Suprapubic skin (tissue), 4 donors: Measurements from ENCODE around the gene STK10. TPM values are rescaled to one million over a fixed set of nuclear protein-coding genes. Genes with fewer than 3 reads are reported as not detected.

Experiments used
- DNase-seq, 2 donors: peaks; one replicate each; pipeline ENCODE4 v3.0.0-alpha.2; 2019; ENCODE audit warnings: low spot score in 2 of 2
- H3K27ac ChIP-seq: fragments of 200-600 bp; sonication (generic); one replicate; pipeline ENCODE4 v1.5.1; 2019
- H3K27me3 ChIP-seq: fragments of 200-600 bp; sonication (generic); one replicate; pipeline ENCODE4 v1.5.1; 2019
- H3K36me3 ChIP-seq: fragments of 200-600 bp; sonication (generic); one replicate; pipeline ENCODE4 v1.5.1; 2019
- H3K4me1 ChIP-seq: fragments of 200-600 bp; sonication (generic); one replicate; pipeline ENCODE4 v1.5.1; 2019
- H3K4me3 ChIP-seq: fragments of 200-600 bp; sonication (generic); one replicate; pipeline ENCODE4 v1.5.1; 2019; ENCODE audit warnings: mild to moderate bottlenecking
- H3K9me3 ChIP-seq: fragments of 200-600 bp; sonication (generic); one replicate; pipeline ENCODE4 v1.5.1; 2019
- CTCF ChIP-seq, 2 donors: fragments of 200-600 bp in 1 of 2; fragments of 450-650 bp in 1 of 2; sonication (generic) in 1 of 2; IDR thresholded peaks; one replicate each; pipeline ENCODE4 v1.5.1; 2016 to 2019; ENCODE audit warnings: antibody characterized with exemption in 2 of 2, mild to moderate bottlenecking in 1 of 2, moderate library complexity in 1 of 2
- EP300 ChIP-seq: sonication (generic); formaldehyde crosslinking; IDR thresholded peaks from one replicate; pipeline ENCODE4 v1.6.1; 2017; ENCODE audit warnings: antibody characterized with exemption
- POLR2A ChIP-seq, 2 donors: fragments of 450-650 bp; IDR thresholded peaks; one replicate each; pipeline ENCODE4 v1.6.1; 2017; ENCODE audit warnings: antibody characterized with exemption in 2 of 2, mild to moderate bottlenecking in 2 of 2, moderate library complexity in 2 of 2
- POLR2AphosphoS5 ChIP-seq, 3 donors: sonication (generic); formaldehyde crosslinking; IDR thresholded peaks; one replicate each; pipeline ENCODE4 v1.6.1; 2017; ENCODE audit warnings: antibody characterized with exemption in 3 of 3
- WGBS: methylation state at CpG from one replicate; pipeline ENCODE4 v1.1.5; 2018; 5-methylcytosine and 5-hydroxymethylcytosine counted together
- total RNA-seq, 4 donors: library from RNA; depleted of rRNA; stranded (reverse); fragments of >200 nt; gene quantifications; one replicate each; pipeline ENCODE4 v1.1.0, GENCODE V29; 2016

Gene STK10
- total RNA-seq, 4 donors from 2014 or later, result 29.0 to 49.6 (median 36.9) TPM

GRCh38 chr5:172102913-172103626 lies 85.0 kb downstream of the STK10 start:
- Histone ChIP-seq H3K27ac (no peak overlapping the region), H3K4me1 (peaks cover 34% of the 10 kb centered on the region), H3K9me3 (no peaks in the 10 kb centered on the region), H3K27me3 (no peaks in the 10 kb centered on the region), H3K36me3 (peaks cover 10% of the 10 kb centered on the region), H3K4me3 (no peak overlapping the region)
- 28% methylated on average over 17 of the region's 21 CpGs for WGBS
- DNase-seq, result no peak
- no peak for TF ChIP-seq POLR2A (IDR thresholded peaks at IDR 0.05)
- TF ChIP-seq POLR2AphosphoS5 (IDR thresholded peaks at IDR 0.05), result no peak
- no peak for TF ChIP-seq CTCF (IDR thresholded peaks at IDR 0.05)
- TF ChIP-seq EP300, result no peak

GRCh38 chr5:172102218-172102870 lies 85.7 kb downstream of the STK10 start:
- H3K27ac ChIP-seq, result no peak overlapping the region
- H3K4me3 ChIP-seq, result no peak overlapping the region
- H3K4me1 ChIP-seq, result peaks cover 27% of the 10 kb centered on the region
- no peaks in the 10 kb centered on the region for H3K9me3 ChIP-seq
- TF ChIP-seq POLR2AphosphoS5 (IDR thresholded peaks at IDR 0.05), result no peak
- no peak for TF ChIP-seq POLR2A (IDR thresholded peaks at IDR 0.05)
- no peak for TF ChIP-seq EP300
- TF ChIP-seq CTCF (IDR thresholded peaks at IDR 0.05), result no peak
- WGBS, result 89% methylated on average over 22 of the region's 22 CpGs
- no peak for DNase-seq
- H3K36me3 ChIP-seq, result peaks cover 10% of the 10 kb centered on the region
- H3K27me3 ChIP-seq, result no peaks in the 10 kb centered on the region

- 70% methylated on average over 14 of the region's 14 CpGs for WGBS
Observed at GRCh38 chr5:172101547-172102217, 86.3 kb downstream of the STK10 start.

GRCh38 chr5:172098883-172099282 lies 89.1 kb downstream of the STK10 start:
- H3K4me3 ChIP-seq, result no peak overlapping the region
- no peak overlapping the region for H3K27ac ChIP-seq
- TF ChIP-seq POLR2AphosphoS5 (IDR thresholded peaks at IDR 0.05) (no peak), CTCF (IDR thresholded peaks at IDR 0.05) (no peak), EP300 (no peak), POLR2A (IDR thresholded peaks at IDR 0.05) (no peak)
- H3K9me3 ChIP-seq, result no peaks in the 10 kb centered on the region
- peaks cover 19% of the 10 kb centered on the region for H3K4me1 ChIP-seq
- peaks cover 3% of the 10 kb centered on the region for H3K36me3 ChIP-seq
- 98% methylated on average over 4 of the region's 4 CpGs for WGBS
- H3K27me3 ChIP-seq, result no peaks in the 10 kb centered on the region
- no peak for DNase-seq

More at GRCh38 chr5:172101547-172102217, 86.3 kb downstream of the STK10 start:
- Histone ChIP-seq H3K27ac (no peak overlapping the region), H3K4me3 (no peak overlapping the region), H3K27me3 (no peaks in the 10 kb centered on the region), H3K4me1 (peaks cover 20% of the 10 kb centered on the region), H3K9me3 (no peaks in the 10 kb centered on the region), H3K36me3 (peaks cover 10% of the 10 kb centered on the region)
- TF ChIP-seq CTCF (IDR thresholded peaks at IDR 0.05) (no peak), POLR2AphosphoS5 (IDR thresholded peaks at IDR 0.05) (no peak), POLR2A (IDR thresholded peaks at IDR 0.05) (no peak), EP300 (no peak)
- no peak for DNase-seq

- Histone ChIP-seq H3K4me1 (peaks cover 11% of the 10 kb centered on the region), H3K36me3 (peaks cover 8% of the 10 kb centered on the region), H3K4me3 (no peak overlapping the region), H3K9me3 (no peaks in the 10 kb centered on the region), H3K27me3 (no peaks in the 10 kb centered on the region), H3K27ac (no peak overlapping the region)
- WGBS, result 90% methylated on average over 6 of the region's 6 CpGs
- no peak for DNase-seq
- TF ChIP-seq EP300, result no peak
- TF ChIP-seq CTCF (IDR thresholded peaks at IDR 0.05), result no peak
- TF ChIP-seq POLR2A (IDR thresholded peaks at IDR 0.05), result no peak
- no peak for TF ChIP-seq POLR2AphosphoS5 (IDR thresholded peaks at IDR 0.05)
Observed at GRCh38 chr5:172098046-172098445, 90.0 kb downstream of the STK10 start.
